ENCODE results near the gene POGK.

POGK gene

GRCh38 chr1:166840309-166841274, 1.3 kb downstream of the POGK start:
- Histone ChIP-seq H3K4ac (ENCODE audit: low read depth, low read length) (peak overlapping the region; percentile 30), H4K12ac (ENCODE audit: low read depth, low read length) (no peak overlapping the region), H2AFZ (ENCODE audit: insufficient read depth, low read length, poor library complexity) (no peak overlapping the region), H3K4me1 (ENCODE audit: control insufficient read depth in 1 of 2, insufficient read depth in 2 of 2, low read length in 2 of 2) (peaks cover 18 to 26% of the 10 kb centered on the region in 2 experiments), H3K27me3 (ENCODE audit: insufficient read depth, low read length) (no peaks in the 10 kb centered on the region), H3K79me1 (ENCODE audit: low read length) (peaks cover 11% of the 10 kb centered on the region), H2BK5ac (ENCODE audit: low read depth, low read length, poor library complexity) (peak overlapping the region; percentile 8), H3K79me2 (ENCODE audit: control insufficient read depth, insufficient read depth, low read length, poor library complexity) (peaks cover 9% of the 10 kb centered on the region), H2BK120ac (ENCODE audit: insufficient read depth, low read length, poor library complexity) (no peak overlapping the region), H2BK12ac (ENCODE audit: low read length) (no peak overlapping the region), H3K36me3 (ENCODE audit: control insufficient read depth in 1 of 2, insufficient read depth in 2 of 2, low read length in 2 of 2) (peaks cover 27 to 35% of the 10 kb centered on the region in 2 experiments), H4K91ac (ENCODE audit: low read depth, low read length) (no peak overlapping the region), H3K14ac (ENCODE audit: low read length) (peak overlapping the region; percentile 24), H3K4me2 (ENCODE audit: low read length) (peak overlapping the region; percentile 81), H3K23ac (ENCODE audit: low read length) (no peak overlapping the region), H4K8ac (ENCODE audit: low read depth, low read length) (no peak overlapping the region), H2AK5ac (ENCODE audit: low read length) (no peak overlapping the region), H3K4me3 (ENCODE audit: low read depth, low read length) (peak overlapping the region; percentile 85), H3K18ac (ENCODE audit: low read length) (peak overlapping the region; percentile 39), H3K27ac (ENCODE audit: low read depth, low read length) (peak overlapping the region; percentile 80), H3K9me3 (ENCODE audit: insufficient read depth, low read depth, low read length) (no peaks in the 10 kb centered on the region), H3K9ac (ENCODE audit: low read length) (peak overlapping the region; percentile 73)
- WGBS (ENCODE audit: extremely low coverage, insufficient coverage, insufficient read length): no CpG with 5 or more reads among the region's 16 CpGs
- DNase-seq: peak; percentile 50 to 66

GRCh38 chr1:166843322-166843721, 4.0 kb downstream of the POGK start:
- no peak overlapping the region for H3K23ac ChIP-seq (ENCODE audit: low read length)
- no peak overlapping the region for H3K9ac ChIP-seq (ENCODE audit: low read length)
- no peak overlapping the region for H3K14ac ChIP-seq (ENCODE audit: low read length)
- H3K27me3 ChIP-seq (ENCODE audit: insufficient read depth, low read length): no peaks in the 10 kb centered on the region
- peaks cover 18 to 26% of the 10 kb centered on the region in 2 experiments for H3K4me1 ChIP-seq (ENCODE audit: control insufficient read depth in 1 of 2, insufficient read depth in 2 of 2, low read length in 2 of 2)
- no peak overlapping the region for H2AFZ ChIP-seq (ENCODE audit: insufficient read depth, low read length, poor library complexity)
- no peak overlapping the region for H3K4ac ChIP-seq (ENCODE audit: low read depth, low read length)
- no peak overlapping the region for H2AK5ac ChIP-seq (ENCODE audit: low read length)
- H3K9me3 ChIP-seq (ENCODE audit: insufficient read depth, low read depth, low read length): no peaks in the 10 kb centered on the region
- H4K12ac ChIP-seq (ENCODE audit: low read depth, low read length): no peak overlapping the region
- H4K8ac ChIP-seq (ENCODE audit: low read depth, low read length): no peak overlapping the region
- WGBS (ENCODE audit: extremely low coverage, insufficient coverage, insufficient read length): no CpG with 5 or more reads among the region's 6 CpGs
- no peak overlapping the region for H3K4me2 ChIP-seq (ENCODE audit: low read length)
- H3K27ac ChIP-seq (ENCODE audit: low read depth, low read length): no peak overlapping the region
- H2BK120ac ChIP-seq (ENCODE audit: insufficient read depth, low read length, poor library complexity): no peak overlapping the region
- H2BK12ac ChIP-seq (ENCODE audit: low read length): no peak overlapping the region
- peaks cover 40 to 55% of the 10 kb centered on the region in 2 experiments for H3K36me3 ChIP-seq (ENCODE audit: control insufficient read depth in 1 of 2, insufficient read depth in 2 of 2, low read length in 2 of 2)
- no peak overlapping the region for H4K91ac ChIP-seq (ENCODE audit: low read depth, low read length)
- H2BK5ac ChIP-seq (ENCODE audit: low read depth, low read length, poor library complexity): no peak overlapping the region
- peaks cover 11% of the 10 kb centered on the region for H3K79me1 ChIP-seq (ENCODE audit: low read length)
- no peak for DNase-seq
- H3K79me2 ChIP-seq (ENCODE audit: control insufficient read depth, insufficient read depth, low read length, poor library complexity): peaks cover 9% of the 10 kb centered on the region
- H3K4me3 ChIP-seq (ENCODE audit: low read depth, low read length): no peak overlapping the region
- no peak overlapping the region for H3K18ac ChIP-seq (ENCODE audit: low read length)

GRCh38 chr1:166843769-166844596, 4.7 kb downstream of the POGK start:
- H3K23ac ChIP-seq (ENCODE audit: low read length): no peak overlapping the region
- peaks cover 8% of the 10 kb centered on the region for H3K79me2 ChIP-seq (ENCODE audit: control insufficient read depth, insufficient read depth, low read length, poor library complexity)
- WGBS (ENCODE audit: extremely low coverage, insufficient coverage, insufficient read length): no CpG with 5 or more reads among the region's 7 CpGs
- no peaks in the 10 kb centered on the region for H3K9me3 ChIP-seq (ENCODE audit: insufficient read depth, low read depth, low read length)
- no peak overlapping the region for H3K18ac ChIP-seq (ENCODE audit: low read length)
- H2AK5ac ChIP-seq (ENCODE audit: low read length): no peak overlapping the region
- no peak overlapping the region for H2AFZ ChIP-seq (ENCODE audit: insufficient read depth, low read length, poor library complexity)
- no peak for DNase-seq
- H4K12ac ChIP-seq (ENCODE audit: low read depth, low read length): no peak overlapping the region
- H3K14ac ChIP-seq (ENCODE audit: low read length): no peak overlapping the region
- no peak overlapping the region for H3K9ac ChIP-seq (ENCODE audit: low read length)
- H3K36me3 ChIP-seq (ENCODE audit: control insufficient read depth in 1 of 2, insufficient read depth in 2 of 2, low read length in 2 of 2): peaks cover 43 to 59% of the 10 kb centered on the region in 2 experiments
- no peak overlapping the region for H3K4me2 ChIP-seq (ENCODE audit: low read length)
- no peak overlapping the region for H4K91ac ChIP-seq (ENCODE audit: low read depth, low read length)
- no peak overlapping the region for H2BK120ac ChIP-seq (ENCODE audit: insufficient read depth, low read length, poor library complexity)
- H2BK5ac ChIP-seq (ENCODE audit: low read depth, low read length, poor library complexity): no peak overlapping the region
- H4K8ac ChIP-seq (ENCODE audit: low read depth, low read length): no peak overlapping the region
- no peak overlapping the region for H2BK12ac ChIP-seq (ENCODE audit: low read length)
- H3K4me3 ChIP-seq (ENCODE audit: low read depth, low read length): no peak overlapping the region
- H3K4me1 ChIP-seq (ENCODE audit: control insufficient read depth in 1 of 2, insufficient read depth in 2 of 2, low read length in 2 of 2): peaks cover 16 to 24% of the 10 kb centered on the region in 2 experiments
- H3K4ac ChIP-seq (ENCODE audit: low read depth, low read length): no peak overlapping the region
- peak overlapping the region; percentile 30 for H3K27ac ChIP-seq (ENCODE audit: low read depth, low read length)
- H3K27me3 ChIP-seq (ENCODE audit: insufficient read depth, low read length): no peaks in the 10 kb centered on the region
- H3K79me1 ChIP-seq (ENCODE audit: low read length): peaks cover 9% of the 10 kb centered on the region

- H3K4me2 ChIP-seq (ENCODE audit: low read length): no peak overlapping the region
- H3K79me1 ChIP-seq (ENCODE audit: low read length): peaks cover 5% of the 10 kb centered on the region
- H3K9me3 ChIP-seq (ENCODE audit: insufficient read depth, low read depth, low read length): no peaks in the 10 kb centered on the region
- no peak overlapping the region for H2BK120ac ChIP-seq (ENCODE audit: insufficient read depth, low read length, poor library complexity)
- no peak overlapping the region for H2BK12ac ChIP-seq (ENCODE audit: low read length)
- H3K4me1 ChIP-seq (ENCODE audit: control insufficient read depth in 1 of 2, insufficient read depth in 2 of 2, low read length in 2 of 2): peaks cover 15 to 24% of the 10 kb centered on the region in 2 experiments
- peak overlapping the region; percentile 14 for H3K4ac ChIP-seq (ENCODE audit: low read depth, low read length)
- no peak overlapping the region for H2AFZ ChIP-seq (ENCODE audit: insufficient read depth, low read length, poor library complexity)
- peak overlapping the region; percentile 14 for H3K18ac ChIP-seq (ENCODE audit: low read length)
- H3K27me3 ChIP-seq (ENCODE audit: insufficient read depth, low read length): no peaks in the 10 kb centered on the region
- no peak overlapping the region for H4K8ac ChIP-seq (ENCODE audit: low read depth, low read length)
- H3K4me3 ChIP-seq (ENCODE audit: low read depth, low read length): no peak overlapping the region
- H2BK5ac ChIP-seq (ENCODE audit: low read depth, low read length, poor library complexity): peak overlapping the region; percentile 4
- H3K36me3 ChIP-seq (ENCODE audit: control insufficient read depth in 1 of 2, insufficient read depth in 2 of 2, low read length in 2 of 2): peaks cover 51 to 68% of the 10 kb centered on the region in 2 experiments
- H3K23ac ChIP-seq (ENCODE audit: low read length): no peak overlapping the region
- DNase-seq: no peak
- H4K91ac ChIP-seq (ENCODE audit: low read depth, low read length): no peak overlapping the region
- WGBS (ENCODE audit: extremely low coverage, insufficient coverage, insufficient read length): no CpG with 5 or more reads among the region's 7 CpGs
- H2AK5ac ChIP-seq (ENCODE audit: low read length): no peak overlapping the region
- H3K9ac ChIP-seq (ENCODE audit: low read length): no peak overlapping the region
- peaks cover 4% of the 10 kb centered on the region for H3K79me2 ChIP-seq (ENCODE audit: control insufficient read depth, insufficient read depth, low read length, poor library complexity)
- no peak overlapping the region for H3K14ac ChIP-seq (ENCODE audit: low read length)
- H4K12ac ChIP-seq (ENCODE audit: low read depth, low read length): no peak overlapping the region
- no peak overlapping the region for H3K27ac ChIP-seq (ENCODE audit: low read depth, low read length)
These were observed 5.5 kb downstream of the POGK start for GRCh38 chr1:166844791-166845190.

All from trophoblast cell (in vitro differentiated cells and primary cell).